Esophagus muscularis mucosa (tissue), 3 donors: ENCODE data around the gene HRH2.

Experiments used
- CTCF ChIP-seq, 3 experiments: fragments of 200-600 bp in 2 of 3; fragments of 450-650 bp in 1 of 3; sonication (generic) in 2 of 3; IDR thresholded peaks; one replicate each; pipeline ENCODE4 v1.5.1; 2017 to 2019; ENCODE audit warnings: antibody characterized with exemption in 3 of 3, mild to moderate bottlenecking in 2 of 3, moderate library complexity in 1 of 3
- POLR2A ChIP-seq: fragments of 450-650 bp; IDR thresholded peaks from one replicate; pipeline ENCODE4 v1.6.1; 2017; ENCODE audit warnings: antibody characterized with exemption, moderate library complexity, mild to moderate bottlenecking, low read depth

GRCh38 chr5:175714479-175715085, 56.7 kb downstream of the HRH2 start:
- TF ChIP-seq CTCF (IDR thresholded peaks at IDR 0.05) (no peak), POLR2A (no peak)
